GM12878 (cell line): ENCODE measurements around the gene IFNA2. TPM values are rescaled to one million over a fixed set of nuclear protein-coding genes. Genes with fewer than 3 reads are reported as not detected.

Experiments used
- ATAC-seq: fragments of 200-7000 bp; cut with Tn5 transposase; 3 replicates; pipeline ENCODE4 v1.9.1; 2020; ENCODE audit warnings: mild to moderate bottlenecking, moderate library complexity
- BruUV-seq: library from RNA; stranded (reverse); fragments of 400-500 nt; replicated peaks from 2 replicates; lab custom pipeline; 2021; lab: Mats Ljungman, UMichigan
- CTCF ChIA-PET: fragments of 300-600 bp; sonication (Branson Sonifier 250); formaldehyde crosslinking; extraction: SDS; loops from one replicate; lab custom pipeline; 2021; ENCODE audit warnings: inconsistent platforms; lab: Yijun Ruan, JAX
- POLR2A ChIA-PET: fragments of 350-600 bp; formaldehyde crosslinking; extraction: SDS; loops from one replicate; lab custom pipeline; 2021; ENCODE audit warnings: inconsistent platforms; lab: Charles Lee
- RAD21 ChIA-PET: fragments of 300-600 bp; sonication (Branson Sonifier 250); formaldehyde crosslinking; loops from one replicate; lab custom pipeline; 2023; ENCODE audit warnings: antibody characterized with exemption; ENCODE audit not compliant: unreplicated experiment; lab: Charles Lee
- SMC1A ChIA-PET: fragments of 300-600 bp; sonication (Branson Sonifier 250); formaldehyde crosslinking; loops from one replicate; lab custom pipeline; 2023; ENCODE audit not compliant: unreplicated experiment, uncharacterized antibody; lab: Charles Lee
- DNase-seq: peaks from one replicate; pipeline ENCODE4 v3.0.0-alpha.2; 2011; ENCODE audit warnings: low read depth, low spot score
- FAIRE-seq: peaks from 3 replicates; lab custom pipeline; 2011; peaks lifted over from hg19 to GRCh38; lab: Jason Lieb, UNC
- H2AFZ ChIP-seq: 2 replicates; pipeline ENCODE4 v1.6.0; 2011; ENCODE audit warnings: low read depth, low read length, control low read depth; ENCODE audit not compliant: control insufficient read depth
- H3K27ac ChIP-seq: 2 replicates; pipeline ENCODE4 v1.5.1; 2011; ENCODE audit warnings: control low read depth; ENCODE audit not compliant: control insufficient read depth, insufficient read depth
- H3K27me3 ChIP-seq, 2 experiments: replicated peaks in 1 of 2; 2 replicates each; pipeline versions ENCODE4 v1.6.0 to v1.6.1; 2011; ENCODE audit warnings: low read length in 1 of 2; ENCODE audit not compliant: control insufficient read depth in 2 of 2, insufficient read depth in 2 of 2
- H3K36me3 ChIP-seq, 2 experiments: 2 replicates each; pipeline ENCODE4 v1.5.1; 2011; ENCODE audit warnings: low read length in 1 of 2; ENCODE audit not compliant: control insufficient read depth in 2 of 2, insufficient read depth in 2 of 2
- H3K4me1 ChIP-seq: 2 replicates; pipeline ENCODE4 v1.6.1; 2011; ENCODE audit warnings: mild to moderate bottlenecking, low read length, moderate library complexity, mixed read lengths; ENCODE audit not compliant: control insufficient read depth, insufficient read depth
- H3K4me2 ChIP-seq: 2 replicates; pipeline ENCODE4 v1.6.0; 2011; ENCODE audit warnings: control low read depth; ENCODE audit not compliant: control insufficient read depth, insufficient read depth
- H3K4me3 ChIP-seq: fragments of 200-600 bp; sonication (generic); 2 replicates; pipeline ENCODE4 v1.5.1; 2016
- H3K79me2 ChIP-seq: 2 replicates; pipeline ENCODE4 v1.6.0; 2011; ENCODE audit warnings: low read length; ENCODE audit not compliant: control insufficient read depth, insufficient read depth
- H3K9ac ChIP-seq: 2 replicates; pipeline ENCODE4 v1.8.0; 2011; ENCODE audit warnings: low read length, control low read depth, mixed read lengths; ENCODE audit not compliant: control insufficient read depth, insufficient read depth
- H3K9me3 ChIP-seq: replicated peaks from 3 replicates; pipeline ENCODE4 v1.5.1; 2011; ENCODE audit warnings: mild to moderate bottlenecking, low read length; ENCODE audit not compliant: control insufficient read depth, insufficient read depth
- H4K20me1 ChIP-seq: 2 replicates; pipeline ENCODE4 v1.6.0; 2011; ENCODE audit not compliant: control insufficient read depth, insufficient read depth
- ATF3 ChIP-seq: IDR thresholded peaks from 2 replicates; pipeline ENCODE4 v1.6.1; 2011; ENCODE audit warnings: low read depth, mild to moderate bottlenecking, low read length, moderate library complexity, borderline replicate concordance; ENCODE audit errors: extremely low read depth
- CBX5 ChIP-seq: sonication (generic); IDR thresholded peaks from 2 replicates; pipeline ENCODE4 v1.6.1; 2016; ENCODE audit warnings: low read depth, moderate library complexity, mild to moderate bottlenecking, inconsistent platforms
- CHD4 ChIP-seq: fragments of 200-600 bp; sonication (generic); IDR thresholded peaks from 2 replicates; pipeline ENCODE4 v1.6.1; 2016; ENCODE audit warnings: mild to moderate bottlenecking
- DPF2 ChIP-seq: fragments of 450-650 bp; IDR thresholded peaks from 2 replicates; pipeline ENCODE4 v1.6.1; 2017; ENCODE audit warnings: mild to moderate bottlenecking
- E2F8 ChIP-seq: fragments of 450-650 bp; IDR thresholded peaks from 2 replicates; pipeline ENCODE4 v1.6.1; 2018; ENCODE audit warnings: mild to moderate bottlenecking, low read depth, moderate library complexity; ENCODE audit not compliant: partially characterized antibody
- HDGF ChIP-seq: fragments of 450-650 bp; IDR thresholded peaks from 2 replicates; pipeline ENCODE4 v1.6.1; 2016; ENCODE audit warnings: antibody characterized with exemption
- JUNB ChIP-seq: IDR thresholded peaks from 2 replicates; pipeline ENCODE4 v1.6.1; 2016; ENCODE audit warnings: antibody characterized with exemption, mild to moderate bottlenecking
- KDM1A ChIP-seq: fragments of 200-600 bp; sonication (generic); IDR thresholded peaks from 2 replicates; pipeline ENCODE4 v1.6.1; 2016; ENCODE audit warnings: borderline replicate concordance
- MTA3 ChIP-seq: IDR thresholded peaks from 2 replicates; pipeline ENCODE4 v1.6.1; 2012; ENCODE audit warnings: low read length, inconsistent platforms, borderline replicate concordance
- NBN ChIP-seq: fragments of 450-650 bp; IDR thresholded peaks from 2 replicates; pipeline ENCODE4 v1.6.1; 2016
- SIN3A ChIP-seq: IDR thresholded peaks from 2 replicates; pipeline ENCODE4 v1.6.1; 2012; ENCODE audit warnings: low read depth, low read length, improper control_type of control experiment
- SP1 ChIP-seq: IDR thresholded peaks from one replicate; pipeline ENCODE4 v1.6.1; 2011; ENCODE audit warnings: low read depth, low read length
- STAT1 ChIP-seq: fragments of 450-650 bp; conservative IDR thresholded peaks from 2 replicates; pipeline ENCODE4 v1.6.1; 2014; ENCODE audit warnings: antibody characterized with exemption, mild to moderate bottlenecking
- TCF7 ChIP-seq: IDR thresholded peaks from 2 replicates; pipeline ENCODE4 v1.6.1; 2014; ENCODE audit warnings: antibody characterized with exemption, borderline replicate concordance
- YY1 ChIP-seq: IDR thresholded peaks from 2 replicates; pipeline ENCODE4 v1.6.1; 2011; ENCODE audit warnings: low read depth, mild to moderate bottlenecking, low read length
- WGBS: methylation state at CpG from one replicate; pipeline ENCODE4 v1.1.6; 2016; ENCODE audit warnings: low lambda C conversion rate; ENCODE audit not compliant: insufficient replicate concordance, insufficient coverage; ENCODE audit errors: missing lambda C conversion rate; 5-methylcytosine and 5-hydroxymethylcytosine counted together
- in situ Hi-C: fragments of 300-500 bp; cut with MboI; formaldehyde crosslinking; loops from 9 replicates; pipeline ENCODE4 v1.14.3; 2018; ENCODE audit warnings: mixed read lengths
- intact Hi-C: fragments of 100-400 bp; cut with micrococcal nuclease; formaldehyde crosslinking; loops from one replicate; pipeline ENCODE4 v1.14.2; 2022; ENCODE audit not compliant: unreplicated experiment
- polyA plus RNA-seq, 11 experiments: library from polyadenylated mRNA; depleted of rRNA in 4 of 11; unstranded in 6 of 11; stranded (reverse) in 5 of 11; fragments of >200 nt; fragmentation: Nextera tagmentation in 4 of 11; fragmentation: Illumina TruSeq in 1 of 11; extraction: Ambion mirVana in 4 of 11; extraction: Trizol in 1 of 11; gene quantifications; 1 replicate in 1 of 11; 2 replicates in 10 of 11; pipeline versions ENCODE4 v1.2.1 to v1.2.3, GENCODE V29; 2011 to 2016; ENCODE audit warnings: inconsistent platforms in 2 of 11, missing spikeins in 2 of 11, low read depth in 1 of 11
- total RNA-seq, 4 experiments: library from RNA; depleted of rRNA in 3 of 4; stranded (reverse); fragments of >200 nt in 3 of 4; fragmentation: Illumina TruSeq in 1 of 4; extraction: Trizol in 1 of 4; gene quantifications; 2 replicates each; pipeline versions ENCODE4 v1.2.1 to v1.2.3, GENCODE V29; 2013 to 2021

The IFNA2 gene
- total and polyA plus RNA-seq, 10 of the 15 experiments (the other 5 are each of a cell fraction or from before 2014, with no cell fraction given): 0.26 to 2.8 (median 0.66) TPM; not detected in 2

GRCh38 chr9:21362287-21362686 is 22.9 kb downstream of the IFNA2 start:
- H3K79me2 ChIP-seq: no peaks in the 10 kb centered on the region
- ATAC-seq (no peak), FAIRE-seq (no peak), DNase-seq (no peak)
- intact Hi-C loops (no loop called here), in situ Hi-C loops (no loop called here)
- peaks cover 10% of the 10 kb centered on the region; the same call in 1 of the 2 replicates for H3K4me1 ChIP-seq
- H3K36me3 ChIP-seq: no peaks in the 10 kb centered on the region
- CTCF ChIA-PET: interaction anchor here (4.1 kb wide), 1 partner anchor 33 kb away, joined by 18 read pairs; no protein-coding TSS in a partner anchor
- H3K27me3 ChIP-seq: no peaks in the 10 kb centered on the region
- no TSS peak for BruUV-seq
- WGBS: 78% methylated on average over 8 of the region's 8 CpGs
- POLR2A ChIA-PET: no interaction called here
- RAD21 ChIA-PET: no interaction called here
- no peak overlapping the region for H3K9ac ChIP-seq
- no peaks in the 10 kb centered on the region for H4K20me1 ChIP-seq
- TF ChIP-seq E2F8: no peak
- no peak for TF ChIP-seq KDM1A
- no peak for TF ChIP-seq ATF3
- TF ChIP-seq CBX5: no peak
- TF ChIP-seq STAT1: no peak
- no peak for TF ChIP-seq NBN
- TF ChIP-seq HDGF: no peak
- TF ChIP-seq YY1: no peak
- no peak for TF ChIP-seq SIN3A
- no peak for TF ChIP-seq MTA3
- TF ChIP-seq JUNB: no peak
- no peak for TF ChIP-seq TCF7
- no peak for TF ChIP-seq DPF2
- TF ChIP-seq CHD4: no peak
- no peak for TF ChIP-seq SP1
- no peak overlapping the region for H2AFZ ChIP-seq
- no peak overlapping the region for H3K4me2 ChIP-seq
- no peaks in the 10 kb centered on the region; the same call in 2 of the 3 replicates for H3K9me3 ChIP-seq
- no peak overlapping the region for H3K4me3 ChIP-seq
- SMC1A ChIA-PET: interaction anchor here (4.1 kb wide), 1 partner anchor 18 kb away, joined by 24 read pairs; no protein-coding TSS in a partner anchor
- no peak overlapping the region for H3K27ac ChIP-seq
